B cell (primary cell): ENCODE measurements around the gene EYA4.

Experiments used
- EZH2 ChIP-seq: IDR thresholded peaks from 2 replicates; pipeline ENCODE4 v1.6.1; 2012; ENCODE audit warnings: borderline replicate concordance, low read depth, mild to moderate bottlenecking, moderate library complexity, low read length; ENCODE audit not compliant: insufficient read depth, poor library complexity, severe bottlenecking
- TF ChIP-seq, protein P1 (sequence below): fragments of 200-600 bp; IDR thresholded peaks from one replicate; pipeline ENCODE4 v1.8.0; 2022; ENCODE audit warnings: antibody characterized with exemption, mild to moderate bottlenecking

- TF ChIP-seq, protein P1, sequence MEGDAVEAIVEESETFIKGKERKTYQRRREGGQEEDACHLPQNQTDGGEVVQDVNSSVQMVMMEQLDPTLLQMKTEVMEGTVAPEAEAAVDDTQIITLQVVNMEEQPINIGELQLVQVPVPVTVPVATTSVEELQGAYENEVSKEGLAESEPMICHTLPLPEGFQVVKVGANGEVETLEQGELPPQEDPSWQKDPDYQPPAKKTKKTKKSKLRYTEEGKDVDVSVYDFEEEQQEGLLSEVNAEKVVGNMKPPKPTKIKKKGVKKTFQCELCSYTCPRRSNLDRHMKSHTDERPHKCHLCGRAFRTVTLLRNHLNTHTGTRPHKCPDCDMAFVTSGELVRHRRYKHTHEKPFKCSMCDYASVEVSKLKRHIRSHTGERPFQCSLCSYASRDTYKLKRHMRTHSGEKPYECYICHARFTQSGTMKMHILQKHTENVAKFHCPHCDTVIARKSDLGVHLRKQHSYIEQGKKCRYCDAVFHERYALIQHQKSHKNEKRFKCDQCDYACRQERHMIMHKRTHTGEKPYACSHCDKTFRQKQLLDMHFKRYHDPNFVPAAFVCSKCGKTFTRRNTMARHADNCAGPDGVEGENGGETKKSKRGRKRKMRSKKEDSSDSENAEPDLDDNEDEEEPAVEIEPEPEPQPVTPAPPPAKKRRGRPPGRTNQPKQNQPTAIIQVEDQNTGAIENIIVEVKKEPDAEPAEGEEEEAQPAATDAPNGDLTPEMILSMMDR, result no peak
- no peak for TF ChIP-seq EZH2
These were observed 559 bp upstream of the EYA4 start for GRCh38 chr6:133240511-133241085.
